Nephron (organoid): ENCODE measurements around the gene TBL1X.
A peak's percentile ranks its signal among the peaks of the same experiment; 100 is the strongest.

Source experiments
- H3K27ac Mint-ChIP-seq, 3 experiments: 2 replicates each; pipeline ENCODE4 v1.8.0; 2020; ENCODE audit warnings: mixed read lengths in 3 of 3, mild to moderate bottlenecking in 2 of 3, moderate library complexity in 1 of 3
- H3K27me3 Mint-ChIP-seq: 2 replicates; pipeline ENCODE4 v1.8.0; 2021; ENCODE audit warnings: low read depth, mild to moderate bottlenecking, moderate library complexity, mixed read lengths
- H3K36me3 Mint-ChIP-seq: 2 replicates; pipeline ENCODE4 v1.8.0; 2020; ENCODE audit warnings: low read depth, mixed read lengths
- H3K4me1 Mint-ChIP-seq: 2 replicates; pipeline ENCODE4 v1.8.0; 2020; ENCODE audit warnings: mixed read lengths
- H3K4me3 Mint-ChIP-seq, 3 experiments: 2 replicates each; pipeline ENCODE4 v1.8.0; 2020; ENCODE audit warnings: mild to moderate bottlenecking in 3 of 3, mixed read lengths in 3 of 3, moderate library complexity in 2 of 3
- H3K9me3 Mint-ChIP-seq: 2 replicates; pipeline ENCODE4 v1.8.0; 2020; ENCODE audit warnings: mixed read lengths
- CTCF ChIP-seq, 3 experiments: fragments of 200-600 bp; sonication (generic); IDR thresholded peaks; one replicate each; pipeline ENCODE4 v1.5.0; 2021; ENCODE audit warnings: antibody characterized with exemption in 3 of 3; ENCODE audit not compliant: unreplicated experiment in 3 of 3

Gene TBL1X

DNA sequence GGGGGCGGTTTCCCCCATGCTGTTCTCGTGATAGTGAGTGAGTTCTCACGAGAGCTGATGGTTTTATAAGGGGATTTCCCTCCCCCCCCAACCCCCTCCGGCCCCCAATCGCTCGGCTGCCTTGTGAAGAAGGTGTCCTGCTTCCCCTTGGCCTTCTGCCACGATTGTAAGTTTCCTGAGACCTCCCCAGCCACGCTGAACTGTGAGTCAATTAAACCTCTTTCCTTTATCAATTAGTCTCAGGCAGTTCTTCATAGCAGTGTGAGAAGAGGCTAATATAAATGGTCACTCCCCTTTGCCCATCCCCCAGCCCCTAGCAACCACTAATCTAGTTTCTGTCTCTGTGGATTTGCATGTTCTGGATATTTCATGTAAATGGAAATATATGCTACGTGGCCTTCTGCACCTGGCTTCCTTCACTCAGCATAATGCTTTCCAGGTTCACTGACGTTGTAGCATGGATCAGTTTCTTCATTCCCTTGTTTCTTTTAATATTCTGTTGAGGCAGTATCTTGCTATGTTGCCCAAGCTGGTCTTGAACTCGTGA is 284.4 kb downstream of the TBL1X start:
- H3K27ac Mint-ChIP-seq = peak overlapping the region in 1 of 3 experiments; percentile 35
- H3K4me3 Mint-ChIP-seq = no peak overlapping the region
- peaks cover 3% of the 10 kb centered on the region for H3K27me3 Mint-ChIP-seq
- peaks cover 6% of the 10 kb centered on the region for H3K36me3 Mint-ChIP-seq
- H3K9me3 Mint-ChIP-seq = peaks cover 6% of the 10 kb centered on the region
- peaks cover 23% of the 10 kb centered on the region for H3K4me1 Mint-ChIP-seq
- TF ChIP-seq CTCF (IDR thresholded peaks at IDR 0.05; ENCODE audit: unreplicated experiment in 3 of 3) = no peak

- Mint-ChIP-seq H3K4me1 (no peaks in the 10 kb centered on the region), H3K4me3 (no peak overlapping the region), H3K27me3 (no peaks in the 10 kb centered on the region), H3K36me3 (no peaks in the 10 kb centered on the region), H3K9me3 (peaks cover 11% of the 10 kb centered on the region), H3K27ac (no peak overlapping the region)
- TF ChIP-seq CTCF (IDR thresholded peaks at IDR 0.05; ENCODE audit: unreplicated experiment in 3 of 3) = no peak
These were observed 292.5 kb downstream of the TBL1X start for GRCh38 chrX:9757366-9757765.

GRCh38 chrX:9758021-9758638 is 293.3 kb downstream of the TBL1X start:
- TF ChIP-seq CTCF (IDR thresholded peaks at IDR 0.05; ENCODE audit: unreplicated experiment in 3 of 3) = no peak
- Mint-ChIP-seq H3K36me3 (no peaks in the 10 kb centered on the region), H3K4me1 (no peaks in the 10 kb centered on the region), H3K4me3 (no peak overlapping the region), H3K9me3 (peaks cover 15% of the 10 kb centered on the region), H3K27ac (no peak overlapping the region), H3K27me3 (no peaks in the 10 kb centered on the region)

DNA sequence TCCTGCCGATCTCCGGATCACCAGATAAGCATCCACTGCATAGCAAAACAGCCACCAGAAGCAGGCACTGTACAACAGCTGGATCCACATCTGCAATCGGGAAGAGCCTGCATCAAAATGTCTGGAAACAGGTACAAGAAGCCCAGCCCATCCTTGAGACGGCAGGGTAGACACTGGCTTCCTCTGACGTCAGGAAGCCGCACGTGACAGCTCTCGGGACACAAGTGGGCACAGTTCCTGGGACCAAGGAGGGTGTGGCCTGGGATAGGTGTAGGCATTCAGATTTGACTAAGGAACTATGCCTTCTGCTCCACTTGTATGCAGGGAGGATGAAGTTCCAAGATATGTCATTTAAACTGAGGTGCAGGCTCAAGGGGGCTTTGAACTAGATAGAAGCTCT is 294.5 kb downstream of the TBL1X start:
- H3K9me3 Mint-ChIP-seq = peaks cover 18% of the 10 kb centered on the region
- no peak overlapping the region for H3K27ac Mint-ChIP-seq
- H3K36me3 Mint-ChIP-seq = no peaks in the 10 kb centered on the region
- H3K27me3 Mint-ChIP-seq = no peaks in the 10 kb centered on the region
- no peak overlapping the region for H3K4me3 Mint-ChIP-seq
- H3K4me1 Mint-ChIP-seq = no peaks in the 10 kb centered on the region
- no peak for TF ChIP-seq CTCF (IDR thresholded peaks at IDR 0.05; ENCODE audit: unreplicated experiment in 3 of 3)

GRCh38 chrX:9765072-9765736 is 300.3 kb downstream of the TBL1X start:
- peaks cover 4% of the 10 kb centered on the region for H3K27me3 Mint-ChIP-seq
- H3K4me3 Mint-ChIP-seq = peak overlapping the region; percentile 28 to 48 (median 29)

More at GRCh38 chrX:9765072-9765736, 300.3 kb downstream of the TBL1X start:
- no peaks in the 10 kb centered on the region for H3K36me3 Mint-ChIP-seq
- H3K27ac Mint-ChIP-seq = no peak overlapping the region
- TF ChIP-seq CTCF (IDR thresholded peaks at IDR 0.05; ENCODE audit: unreplicated experiment in 3 of 3) = no peak
- H3K4me1 Mint-ChIP-seq = peaks cover 4% of the 10 kb centered on the region
- H3K9me3 Mint-ChIP-seq = peaks cover 14% of the 10 kb centered on the region
